WTC11 (cell line): ENCODE measurements around the gene FZR1.

Experiments
- CTCF ChIP-seq: fragments of 200-600 bp; IDR thresholded peaks from 2 replicates; pipeline ENCODE4 v1.8.0; 2022; ENCODE audit warnings: antibody characterized with exemption
- STAT6 ChIP-seq: sonication (generic); formaldehyde crosslinking; conservative IDR thresholded peaks from 2 replicates; pipeline ENCODE4 v1.8.1; 2023; ENCODE audit warnings: mild to moderate bottlenecking, low read depth, missing genetic modification reagents, moderate library complexity

GRCh38 chr19:3465552-3465951, 40.6 kb upstream of the FZR1 start:
- TF ChIP-seq STAT6 (CRISPR knock-in tag) (no peak), CTCF (no peak)
